HG03025 (cell line): Measurements from ENCODE around the gene FFAR3.
"Not testable (repeated sequence)": the region's sequence is repeated elsewhere in the genome, so short reads cannot be mapped to it uniquely, and the experiment has no call there.

Experiments
- ATAC-seq: cut with Tn5 transposase; IDR thresholded peaks from one replicate; pipeline ENCODE4 v1.9.1; 2021; ENCODE audit warnings: mild to moderate bottlenecking, moderate library complexity; ENCODE audit not compliant: unreplicated experiment, low FRiP score

The FFAR3 gene

GRCh38 chr19:35373492-35373891 is 15.2 kb downstream of the FFAR3 start:
- no peak for ATAC-seq

GRCh38 chr19:35374031-35374430 is 15.8 kb downstream of the FFAR3 start:
- not testable (repeated sequence) for ATAC-seq

- ATAC-seq: no peak
These were observed 17.4 kb downstream of the FFAR3 start for GRCh38 chr19:35375505-35376307.

- no peak for ATAC-seq
These were observed 19.4 kb downstream of the FFAR3 start for GRCh38 chr19:35377656-35378055.

- ATAC-seq: no peak
These were observed 20.1 kb downstream of the FFAR3 start for GRCh38 chr19:35378356-35378755.

- not testable (repeated sequence) for ATAC-seq
These were observed 21.3 kb downstream of the FFAR3 start for GRCh38 chr19:35379545-35379944.

GRCh38 chr19:35379992-35380391 is 21.7 kb downstream of the FFAR3 start:
- ATAC-seq: no peak

GRCh38 chr19:35380450-35381124 is 22.3 kb downstream of the FFAR3 start:
- no peak for ATAC-seq

- no peak for ATAC-seq
These were observed 23.1 kb downstream of the FFAR3 start for GRCh38 chr19:35381318-35381717.

- no peak for ATAC-seq
These were observed 23.7 kb downstream of the FFAR3 start for GRCh38 chr19:35381926-35382325.

- ATAC-seq: no peak
These were observed 25.3 kb downstream of the FFAR3 start for GRCh38 chr19:35383536-35383935.

GRCh38 chr19:35388277-35389054 is 30.2 kb downstream of the FFAR3 start:
- ATAC-seq: no peak

- ATAC-seq: no peak
These were observed 31.1 kb downstream of the FFAR3 start for GRCh38 chr19:35389192-35389861.

- no peak for ATAC-seq
These were observed 34.8 kb downstream of the FFAR3 start for GRCh38 chr19:35392742-35393715.

- ATAC-seq: no peak
These were observed 37.3 kb downstream of the FFAR3 start for GRCh38 chr19:35395382-35396199.

GRCh38 chr19:35396240-35396885 is 38.1 kb downstream of the FFAR3 start:
- no peak for ATAC-seq

GRCh38 chr19:35397064-35397463 is 38.8 kb downstream of the FFAR3 start:
- no peak for ATAC-seq

- no peak for ATAC-seq
These were observed 40.3 kb downstream of the FFAR3 start for GRCh38 chr19:35398570-35398969.
